IMR-90 (cell line): ENCODE measurements around the gene UBXN11. TPM values are rescaled to one million over a fixed set of nuclear protein-coding genes. Genes with fewer than 3 reads are reported as not detected.

Experiments
- ATAC-seq: fragments of 200-7000 bp; cut with Tn5 transposase; 2 replicates; pipeline ENCODE4 v1.9.1; 2020; ENCODE audit warnings: low read depth, mild to moderate bottlenecking, moderate library complexity
- BruUV-seq: library from RNA; stranded (reverse); fragments of 400-500 nt; replicated peaks from 2 replicates; lab custom pipeline; 2021; lab: Mats Ljungman, UMichigan
- CTCF ChIA-PET: fragments of 300-600 bp; formaldehyde crosslinking; extraction: SDS; loops from one replicate; lab custom pipeline; 2021; ENCODE audit warnings: antibody characterized with exemption; lab: Yijun Ruan, JAX
- POLR2A ChIA-PET: fragments of 300-600 bp; sonication (Branson Sonifier 250); formaldehyde crosslinking; loops from one replicate; lab custom pipeline; 2022; ENCODE audit warnings: antibody characterized with exemption; ENCODE audit not compliant: unreplicated experiment; lab: Charles Lee
- DNase-seq: peaks from one replicate; pipeline ENCODE4 v3.0.0; 2013
- H2AFZ ChIP-seq: replicated peaks from 2 replicates; pipeline ENCODE3; 2013; ENCODE audit warnings: low read length, mild to moderate bottlenecking; ENCODE audit not compliant: poor library complexity
- H2AK5ac ChIP-seq: 2 replicates; pipeline ENCODE4 v1.6.1; 2013; ENCODE audit warnings: low read depth, low read length, inconsistent platforms
- H2AK9ac ChIP-seq: replicated peaks from 2 replicates; pipeline ENCODE3; 2013; ENCODE audit warnings: mild to moderate bottlenecking, low read depth, low read length, moderate library complexity; ENCODE audit not compliant: poor library complexity
- H2BK120ac ChIP-seq: 2 replicates; pipeline ENCODE4 v1.6.1; 2013; ENCODE audit warnings: low read depth, low read length, inconsistent platforms
- H2BK15ac ChIP-seq: 3 replicates; pipeline ENCODE4 v1.6.1; 2013; ENCODE audit warnings: low read depth, low read length, inconsistent platforms
- H2BK20ac ChIP-seq: 2 replicates; pipeline ENCODE4 v1.6.1; 2013; ENCODE audit warnings: low read depth, mild to moderate bottlenecking, inconsistent platforms, low read length, moderate library complexity
- H2BK5ac ChIP-seq: 2 replicates; pipeline ENCODE4 v1.6.1; 2013; ENCODE audit warnings: mild to moderate bottlenecking, low read depth, low read length, inconsistent platforms; ENCODE audit not compliant: poor library complexity, severe bottlenecking
- H3K14ac ChIP-seq: replicated peaks from 2 replicates; pipeline ENCODE4 v1.6.1; 2013; ENCODE audit warnings: low read depth, low read length, inconsistent platforms
- H3K18ac ChIP-seq: 2 replicates; pipeline ENCODE4 v1.6.1; 2013; ENCODE audit warnings: low read depth, low read length, control low read depth
- H3K23ac ChIP-seq: 2 replicates; pipeline ENCODE4 v1.6.1; 2013; ENCODE audit warnings: low read depth, low read length, inconsistent platforms
- H3K27ac ChIP-seq: 2 replicates; pipeline ENCODE4 v1.5.1; 2013; ENCODE audit warnings: mild to moderate bottlenecking, control low read depth, low read length; ENCODE audit not compliant: insufficient read depth
- H3K27me3 ChIP-seq: 2 replicates; pipeline ENCODE4 v1.6.1; 2013; ENCODE audit warnings: low read length; ENCODE audit not compliant: control insufficient read depth, insufficient read depth
- H3K36me3 ChIP-seq: 2 replicates; pipeline ENCODE4 v1.6.1; 2013; ENCODE audit warnings: low read length, mixed read lengths; ENCODE audit not compliant: control insufficient read depth, insufficient read depth
- H3K4ac ChIP-seq: 2 replicates; pipeline ENCODE4 v1.6.1; 2013; ENCODE audit warnings: low read depth, low read length, inconsistent platforms
- H3K4me1 ChIP-seq: 2 replicates; pipeline ENCODE4 v1.6.1; 2013; ENCODE audit warnings: low read length, mixed read lengths; ENCODE audit not compliant: control insufficient read depth, insufficient read depth
- H3K4me2 ChIP-seq: 2 replicates; pipeline ENCODE4 v1.6.1; 2013; ENCODE audit warnings: low read depth, mild to moderate bottlenecking, control low read depth, low read length, moderate library complexity
- H3K4me3 ChIP-seq: 2 replicates; pipeline ENCODE4 v1.5.1; 2013; ENCODE audit warnings: low read depth, mild to moderate bottlenecking, control low read depth, low read length, moderate library complexity; ENCODE audit not compliant: insufficient read depth
- H3K56ac ChIP-seq: 2 replicates; pipeline ENCODE4 v1.6.1; 2013; ENCODE audit warnings: low read length, inconsistent platforms; ENCODE audit not compliant: insufficient read depth; ENCODE audit errors: extremely low read depth
- H3K79me1 ChIP-seq, 2 experiments: 2 replicates each; pipeline ENCODE4 v1.6.1; 2013; ENCODE audit warnings: low read length in 2 of 2, inconsistent platforms in 1 of 2, low read depth in 1 of 2
- H3K9ac ChIP-seq: 2 replicates; pipeline ENCODE4 v1.6.1; 2013; ENCODE audit warnings: low read depth, low read length, control low read depth
- H3K9me1 ChIP-seq: 2 replicates; pipeline ENCODE4 v1.6.1; 2013; ENCODE audit warnings: low read length, inconsistent platforms; ENCODE audit not compliant: insufficient read depth
- H3K9me3 ChIP-seq: 2 replicates; pipeline ENCODE4 v1.6.1; 2013; ENCODE audit warnings: low read length; ENCODE audit not compliant: control insufficient read depth, insufficient read depth
- H4K20me1 ChIP-seq: 2 replicates; pipeline ENCODE4 v1.6.1; 2013; ENCODE audit warnings: low read length, inconsistent platforms; ENCODE audit not compliant: insufficient read depth
- H4K5ac ChIP-seq: 2 replicates; pipeline ENCODE4 v1.6.1; 2013; ENCODE audit warnings: mild to moderate bottlenecking, low read depth, low read length, control low read depth
- H4K8ac ChIP-seq, 2 experiments: 2 replicates each; pipeline ENCODE4 v1.6.1; 2013; ENCODE audit warnings: low read depth in 2 of 2, low read length in 2 of 2, control low read depth in 1 of 2, inconsistent platforms in 1 of 2
- H4K91ac ChIP-seq: 2 replicates; pipeline ENCODE4 v1.6.1; 2013; ENCODE audit warnings: low read depth, low read length, inconsistent platforms; ENCODE audit not compliant: insufficient read depth
- BHLHE40 ChIP-seq: fragments of 150-350 bp; IDR thresholded peaks from 2 replicates; pipeline ENCODE4 v1.6.1; 2016; ENCODE audit warnings: mild to moderate bottlenecking, low read depth, low read length
- MAZ ChIP-seq: IDR thresholded peaks from 2 replicates; pipeline ENCODE4 v1.6.1; 2012; ENCODE audit warnings: low read depth, mild to moderate bottlenecking, low read length, improper control_type of control experiment, moderate library complexity, borderline replicate concordance
- WGBS, 2 experiments: methylation state at CpG; one replicate each; pipeline versions ENCODE4 v1.1.5 to v1.1.7; 2013; ENCODE audit warnings: missing lambda C conversion rate in 2 of 2; ENCODE audit not compliant: insufficient read length in 1 of 2; ENCODE audit errors: extremely low coverage in 2 of 2; 5-methylcytosine and 5-hydroxymethylcytosine counted together
- dilution Hi-C: fragments of 300-500 bp; cut with HindIII; formaldehyde crosslinking; loops from one replicate; pipeline ENCODE4 v1.14.3; 2018; ENCODE audit warnings: low sequenced_read_pairs; ENCODE audit not compliant: unreplicated experiment
- in situ Hi-C: fragments of 300-500 bp; cut with MboI; formaldehyde crosslinking; loops from 3 replicates; pipeline ENCODE4 v1.14.3; 2019; ENCODE audit warnings: low sequenced_read_pairs, inconsistent platforms, mixed read lengths
- intact Hi-C: fragments of 100-400 bp; cut with micrococcal nuclease; formaldehyde crosslinking; loops from 2 replicates; pipeline ENCODE4 v1.10.0; 2022
- polyA plus RNA-seq, 3 experiments: library from polyadenylated mRNA; depleted of rRNA; stranded (reverse); fragments of >200 nt; gene quantifications; 2 replicates each; pipeline ENCODE4 v1.2.3, GENCODE V29; 2012; ENCODE audit warnings: low replicate concordance in 1 of 3
- total RNA-seq: library from RNA; depleted of rRNA; stranded (reverse); fragments of >200 nt; gene quantifications from 2 replicates; pipeline ENCODE4 v1.2.3, GENCODE V29; 2012

The UBXN11 gene
- total and polyA plus RNA-seq, 2 of the 4 experiments (the other 2 are of a cell fraction): 5.2 to 17.0 TPM

DNA sequence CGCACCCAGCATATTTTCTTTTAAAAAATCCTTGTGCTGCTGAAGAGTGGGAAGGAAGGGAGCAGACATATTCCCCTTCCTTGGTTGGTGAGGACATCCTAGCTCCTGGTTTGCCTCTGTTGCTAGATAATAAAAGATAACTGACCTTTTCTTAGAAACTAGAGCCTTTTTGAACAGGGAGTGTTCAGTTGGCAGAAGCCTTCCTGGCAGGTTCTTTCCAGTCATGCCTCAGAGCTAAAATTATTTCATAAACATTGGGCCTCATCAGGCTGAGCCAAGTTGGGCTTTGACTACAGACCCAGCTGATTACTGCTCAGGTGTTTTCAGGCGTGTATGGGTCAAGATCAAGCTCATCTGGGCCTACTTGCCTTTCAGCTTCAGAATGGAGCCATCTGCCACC lies 49.2 kb downstream of the UBXN11 start:
- Histone ChIP-seq H3K4me3 (no peak overlapping the region), H2BK5ac (no peak overlapping the region), H3K56ac (no peak overlapping the region), H2BK120ac (no peak overlapping the region), H3K4me1 (no peaks in the 10 kb centered on the region), H3K14ac (no peak overlapping the region), H2AK9ac (no peak overlapping the region), H3K4me2 (no peak overlapping the region), H2AFZ (no peak overlapping the region), H3K18ac (no peak overlapping the region), H3K4ac (no peak overlapping the region), H3K27ac (no peak overlapping the region), H2BK15ac (no peak overlapping the region), H3K36me3 (peaks cover 15% of the 10 kb centered on the region), H4K91ac (no peak overlapping the region), H4K5ac (no peak overlapping the region), H4K20me1 (no peaks in the 10 kb centered on the region), H3K23ac (no peak overlapping the region), H2AK5ac (no peak overlapping the region), H3K9ac (no peak overlapping the region), H4K8ac (no peak overlapping the region), H3K79me1 (peaks cover 7 to 16% of the 10 kb centered on the region in 2 experiments; a peak in 2 of 4 replicates), H3K27me3 (no peaks in the 10 kb centered on the region), H3K9me3 (no peaks in the 10 kb centered on the region), H3K9me1 (0 out of 2 replicates have a peak, but pooled peaks cover 3% of the 10 kb centered on the region), H2BK20ac (no peak overlapping the region)
- ATAC-seq (no peak), DNase-seq (no peak)
- no peak for TF ChIP-seq BHLHE40
- TF ChIP-seq MAZ: no peak
- in situ Hi-C loops (no loop called here), intact Hi-C loops (no loop called here), dilution Hi-C loops (no loop called here)
- ChIA-PET CTCF (interaction anchor here (0.8 kb wide), 1 partner anchor 87 kb away, joined by 3 read pairs; the partner anchor contains the start of gene ZNF593), POLR2A (no interaction called here)
- no TSS peak for BruUV-seq
- WGBS, 2 experiments: no CpG with 5 or more reads among the region's 2 CpGs
